Activated CD4-positive, alpha-beta memory T cell treated with anti-CD3 and anti-CD28 coated beads, Interleukin-2, amount 10 ng/mL, durations not matched to agents 7 days and 5 days (primary cell): ENCODE results near the gene TNNT2. TPM values are rescaled to one million over a fixed set of nuclear protein-coding genes. Genes with fewer than 3 reads are reported as not detected.

Experiments used
- CTCF ChIA-PET: fragments of 350-600 bp; sonication (Branson Sonifier 250); formaldehyde crosslinking; loops from one replicate; lab custom pipeline; 2021; ENCODE audit warnings: antibody characterized with exemption, inconsistent platforms; lab: Charles Lee
- POLR2A ChIA-PET: fragments of 350-600 bp; sonication (Branson Sonifier 250); formaldehyde crosslinking; loops from one replicate; lab custom pipeline; 2021; ENCODE audit warnings: antibody characterized with exemption; lab: Charles Lee
- DNase-seq: peaks from one replicate; pipeline ENCODE4 v3.0.0-alpha.2; 2020
- H3K27ac Mint-ChIP-seq: one replicate; pipeline ENCODE4 v1.8.0; 2021; ENCODE audit warnings: mild to moderate bottlenecking, mixed read lengths
- H3K27me3 Mint-ChIP-seq: one replicate; pipeline ENCODE4 v1.8.0; 2021; ENCODE audit warnings: mixed read lengths
- H3K36me3 Mint-ChIP-seq: one replicate; pipeline ENCODE4 v1.8.0; 2021; ENCODE audit warnings: low read depth, mixed read lengths
- H3K4me1 Mint-ChIP-seq: one replicate; pipeline ENCODE4 v1.8.0; 2021; ENCODE audit warnings: mixed read lengths
- H3K4me3 Mint-ChIP-seq: one replicate; pipeline ENCODE4 v1.8.0; 2021; ENCODE audit warnings: mild to moderate bottlenecking, mixed read lengths
- H3K9me3 Mint-ChIP-seq: one replicate; pipeline ENCODE4 v1.8.0; 2021; ENCODE audit warnings: mixed read lengths
- total RNA-seq, 2 experiments: library from RNA; stranded (reverse); gene quantifications; one replicate each; pipeline ENCODE4 v1.2.3, GENCODE V29; 2021

The TNNT2 gene
- not detected for total RNA-seq

DNA sequence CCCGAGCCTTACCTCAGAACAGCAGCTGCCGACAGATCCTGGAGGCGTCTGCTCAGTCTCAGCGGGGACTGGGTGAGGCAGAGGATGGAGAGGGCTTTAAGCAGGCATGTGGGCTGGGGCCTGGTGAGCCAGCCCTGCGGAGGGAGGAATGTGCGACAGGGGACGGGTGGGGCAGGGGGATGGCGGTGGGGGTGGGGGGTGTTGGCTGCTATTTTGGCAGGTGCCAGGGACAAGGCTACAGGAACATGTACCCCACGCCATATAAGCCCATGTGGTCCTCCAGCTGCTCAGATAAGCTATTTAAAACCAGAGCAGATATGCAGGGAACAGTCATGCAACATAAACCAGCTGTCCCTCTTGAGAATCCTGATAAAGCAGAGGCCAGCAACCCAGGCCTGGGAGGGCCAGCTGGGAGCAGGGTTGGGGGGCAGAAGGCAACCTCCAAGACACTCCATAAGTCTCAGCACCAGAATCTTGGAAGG lies at the start of gene TNNT2:
Gene TNNT2 (minus strand): TSS at position 70 of the 482 bp plus-strand sequence. CDS start 4,426 bp downstream, outside the sequence.
- Mint-ChIP-seq H3K27ac (no peak within 1 kb of the TSS), H3K27me3 (peaks cover 9% of the 10 kb centered on the region), H3K36me3 (no peaks in the 10 kb centered on the region), H3K4me3 (no peak within 1 kb of the TSS), H3K9me3 (no peaks in the 10 kb centered on the region), H3K4me1 (no peaks in the 10 kb centered on the region)
- no peak for DNase-seq
- ChIA-PET POLR2A (no interaction called here), CTCF (no interaction called here)

DNA sequence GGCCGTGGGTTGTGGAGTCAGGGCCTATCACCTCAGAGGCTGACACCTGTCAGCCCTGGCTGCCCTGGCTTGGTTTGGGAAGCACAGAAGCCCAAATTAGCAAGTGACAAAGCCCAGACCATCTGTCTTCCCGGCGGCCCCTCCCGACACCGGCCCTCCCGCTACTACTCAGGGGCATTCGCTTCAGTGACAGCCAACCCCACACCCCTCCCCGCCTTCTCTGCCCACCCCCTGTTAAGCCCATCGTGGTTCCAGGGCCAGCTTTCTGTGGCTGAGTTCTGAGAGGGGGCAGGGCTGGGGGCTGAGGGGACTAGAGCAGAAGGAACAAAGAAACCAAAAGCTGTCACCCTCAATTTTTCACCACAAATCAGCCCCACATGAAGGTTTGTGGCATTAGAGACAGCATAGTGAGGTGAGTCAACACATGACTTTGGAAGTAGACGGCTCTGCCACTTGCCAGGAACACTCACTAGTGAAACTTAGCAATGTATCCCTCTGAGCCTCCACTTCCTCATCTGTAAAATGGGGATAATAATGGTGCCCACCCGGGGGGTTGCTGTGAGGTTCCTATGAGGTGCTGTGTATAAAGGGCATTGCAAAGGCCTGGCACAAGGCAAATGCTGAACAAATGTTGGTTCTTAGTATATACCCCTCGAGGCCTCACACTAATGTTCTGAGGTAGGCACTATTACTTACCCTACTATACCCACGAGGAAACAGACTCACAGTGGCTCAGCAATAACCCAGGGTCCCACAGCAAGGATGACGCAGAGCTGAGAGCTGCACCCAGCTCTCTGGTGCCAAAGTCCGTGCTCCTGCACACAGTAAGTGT lies 49.2 kb upstream of the TNNT2 start:
- Mint-ChIP-seq H3K4me1 (no peaks in the 10 kb centered on the region), H3K4me3 (no peak overlapping the region), H3K36me3 (no peaks in the 10 kb centered on the region), H3K27me3 (peaks cover 11% of the 10 kb centered on the region), H3K9me3 (no peaks in the 10 kb centered on the region), H3K27ac (no peak overlapping the region)
- POLR2A ChIA-PET = no interaction called here
- no peak for DNase-seq
- CTCF ChIA-PET = interaction anchor here (1.6 kb wide), 1 partner anchor 9 kb away, joined by 3 read pairs; no protein-coding TSS in a partner anchor

DNA sequence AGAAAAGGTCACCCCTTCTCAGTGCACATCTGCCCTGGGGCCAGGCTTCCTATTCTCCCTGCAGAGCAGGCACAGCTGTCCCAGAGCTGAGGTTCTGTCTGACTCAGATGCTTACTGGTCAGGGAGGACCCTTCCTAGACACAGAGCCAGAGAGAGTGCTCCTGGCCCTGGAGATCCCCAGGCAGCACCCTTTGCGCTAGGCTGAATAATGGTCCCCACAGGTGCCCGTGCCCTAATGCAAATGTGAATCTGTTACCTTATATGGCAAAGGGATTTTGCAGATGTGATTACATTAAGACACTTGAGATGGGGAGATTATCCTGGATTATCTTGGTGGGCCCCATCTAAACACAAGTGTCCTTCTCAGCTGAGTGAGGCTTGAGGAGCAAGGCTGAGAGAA lies 46.7 kb upstream of the TNNT2 start:
- no peak for DNase-seq
- Mint-ChIP-seq H3K4me1 (no peaks in the 10 kb centered on the region), H3K9me3 (no peaks in the 10 kb centered on the region), H3K36me3 (no peaks in the 10 kb centered on the region), H3K27me3 (peaks cover 5% of the 10 kb centered on the region), H3K4me3 (no peak overlapping the region), H3K27ac (no peak overlapping the region)
- CTCF ChIA-PET = interaction anchor here (1.1 kb wide), 1 partner anchor 11 kb away, joined by 3 read pairs; no protein-coding TSS in a partner anchor
- POLR2A ChIA-PET = no interaction called here

DNA sequence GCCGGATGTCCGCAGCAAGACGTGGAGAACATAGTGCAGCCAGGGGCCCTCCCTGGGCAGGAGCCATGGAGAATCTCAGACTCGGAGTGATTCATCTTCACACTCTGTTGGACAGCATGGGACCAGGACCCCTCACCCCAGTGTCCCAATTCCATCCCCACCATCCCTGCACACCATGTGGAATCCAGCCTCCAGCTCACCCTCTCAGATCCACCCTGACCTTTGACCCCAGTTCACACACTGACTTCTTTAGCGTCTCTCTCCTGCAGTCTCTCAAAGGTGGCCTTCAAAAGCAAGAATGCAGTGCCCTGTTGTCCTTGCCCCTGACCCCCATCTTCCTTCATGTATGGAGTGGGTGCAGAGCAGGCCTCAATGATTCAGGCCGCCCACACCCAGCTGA lies 46.2 kb upstream of the TNNT2 start:
- no peaks in the 10 kb centered on the region for H3K4me1 Mint-ChIP-seq
- H3K27ac Mint-ChIP-seq = no peak overlapping the region
- POLR2A ChIA-PET = no interaction called here
- no peaks in the 10 kb centered on the region for H3K9me3 Mint-ChIP-seq
- CTCF ChIA-PET = interaction anchor here (1.1 kb wide), 1 partner anchor 12 kb away, joined by 3 read pairs; no protein-coding TSS in a partner anchor
- H3K27me3 Mint-ChIP-seq = peaks cover 5% of the 10 kb centered on the region
- no peak for DNase-seq
- H3K4me3 Mint-ChIP-seq = no peak overlapping the region
- H3K36me3 Mint-ChIP-seq = no peaks in the 10 kb centered on the region

DNA sequence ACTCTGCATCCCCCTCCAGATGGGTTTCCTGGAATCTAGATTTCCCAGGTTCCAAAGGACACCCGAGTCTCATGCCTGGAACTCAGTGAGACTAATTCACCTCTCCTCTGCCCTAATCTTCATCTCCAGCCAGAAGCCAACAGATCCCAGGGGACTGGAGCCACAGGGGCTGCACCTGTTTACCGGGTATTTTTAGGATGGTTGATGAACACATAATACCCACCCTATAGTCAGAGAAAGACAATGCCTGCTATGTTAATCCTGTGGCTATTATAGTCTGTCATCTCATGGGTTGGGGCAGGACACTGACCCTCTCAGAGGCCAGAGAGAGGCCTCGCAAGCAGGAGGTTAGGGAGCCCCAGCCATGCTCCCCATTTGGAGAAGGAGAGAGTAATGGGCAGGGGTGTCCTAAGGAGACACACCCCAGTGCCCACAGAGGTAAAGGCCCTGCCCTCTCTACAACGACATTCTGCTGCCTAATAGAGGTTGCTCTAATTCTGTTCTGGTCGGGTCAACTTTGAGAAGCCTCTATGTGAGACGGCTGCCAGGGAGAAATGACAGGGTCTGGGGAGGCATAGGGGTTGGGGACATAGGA lies 45.1 kb upstream of the TNNT2 start:
- ChIA-PET POLR2A (no interaction called here), CTCF (no interaction called here)
- H3K4me3 Mint-ChIP-seq = no peak overlapping the region
- no peak overlapping the region for H3K27ac Mint-ChIP-seq
- peaks cover 9% of the 10 kb centered on the region for H3K27me3 Mint-ChIP-seq
- H3K4me1 Mint-ChIP-seq = no peaks in the 10 kb centered on the region
- DNase-seq = no peak
- H3K9me3 Mint-ChIP-seq = no peaks in the 10 kb centered on the region
- H3K36me3 Mint-ChIP-seq = no peaks in the 10 kb centered on the region

DNA sequence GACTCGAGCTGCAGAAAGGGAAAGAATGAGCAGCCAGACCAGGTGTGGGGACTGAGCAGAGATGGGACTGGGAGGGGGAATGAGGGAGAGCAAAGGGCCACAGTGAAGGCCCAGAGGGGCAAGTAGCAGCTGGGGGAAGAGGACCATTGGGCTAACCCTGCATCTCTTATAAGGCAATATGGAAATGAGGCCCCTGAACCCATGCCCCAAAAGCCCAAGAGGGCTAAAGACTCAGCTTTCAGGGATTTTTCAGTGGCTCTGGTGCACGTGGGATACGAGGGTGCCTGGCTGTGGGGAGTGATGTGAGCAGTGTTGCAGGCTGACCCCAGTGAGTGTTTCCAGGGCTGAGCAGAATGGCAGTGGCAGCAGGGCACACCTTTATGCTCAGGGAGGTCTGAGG lies 44.5 kb upstream of the TNNT2 start:
- no peak for DNase-seq
- CTCF ChIA-PET = interaction anchor here (0.7 kb wide), 1 partner anchor 13 kb away, joined by 3 read pairs; no protein-coding TSS in a partner anchor
- no peaks in the 10 kb centered on the region for H3K36me3 Mint-ChIP-seq
- H3K4me3 Mint-ChIP-seq = no peak overlapping the region
- H3K27ac Mint-ChIP-seq = no peak overlapping the region
- no peaks in the 10 kb centered on the region for H3K9me3 Mint-ChIP-seq
- H3K27me3 Mint-ChIP-seq = peaks cover 14% of the 10 kb centered on the region
- H3K4me1 Mint-ChIP-seq = no peaks in the 10 kb centered on the region
- POLR2A ChIA-PET = no interaction called here

DNA sequence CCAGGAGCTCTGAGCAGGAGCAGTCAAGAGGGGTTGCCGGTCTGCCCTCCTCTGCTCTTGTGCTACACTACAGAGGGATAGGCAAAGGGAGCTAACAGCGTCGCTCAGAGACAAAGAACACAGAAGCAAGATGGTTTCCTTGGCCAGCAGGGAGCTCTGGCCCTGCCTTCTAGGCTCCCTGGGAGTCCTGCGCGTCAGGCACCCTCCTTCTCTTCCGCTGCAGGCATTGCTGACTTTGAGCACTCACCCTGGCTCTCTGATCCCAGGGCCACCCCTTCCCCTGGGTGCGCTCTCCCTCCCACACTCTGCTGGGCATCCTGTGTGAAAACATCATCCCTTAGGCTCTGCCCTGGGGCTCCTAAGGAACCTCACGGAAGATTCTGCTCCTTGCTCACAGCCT lies 43.6 kb upstream of the TNNT2 start:
- Mint-ChIP-seq H3K27ac (no peak overlapping the region), H3K4me1 (no peaks in the 10 kb centered on the region), H3K9me3 (no peaks in the 10 kb centered on the region), H3K27me3 (peaks cover 21% of the 10 kb centered on the region), H3K36me3 (no peaks in the 10 kb centered on the region), H3K4me3 (no peak overlapping the region)
- ChIA-PET POLR2A (no interaction called here), CTCF (no interaction called here)
- no peak for DNase-seq

DNA sequence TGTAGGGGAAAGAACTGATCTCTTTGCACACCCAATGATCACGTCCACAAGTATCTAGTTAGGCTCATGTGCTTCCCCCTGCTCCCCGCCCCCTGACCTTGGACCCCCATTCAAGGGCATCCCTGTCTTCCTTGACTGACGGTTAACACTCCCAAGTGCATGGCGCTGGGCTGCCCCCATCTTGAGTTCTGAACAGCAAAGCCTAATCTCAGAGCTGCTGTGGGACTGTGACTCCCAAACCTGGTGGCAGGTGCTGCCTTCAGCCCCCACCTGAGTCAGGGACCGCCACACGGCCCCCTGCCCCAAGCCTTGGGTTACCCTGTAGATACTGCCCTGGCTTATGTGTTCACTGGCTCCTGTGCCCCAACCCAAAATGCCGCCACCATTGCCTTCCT lies 43.1 kb upstream of the TNNT2 start:
- Mint-ChIP-seq H3K4me3 (no peak overlapping the region), H3K27ac (no peak overlapping the region), H3K36me3 (no peaks in the 10 kb centered on the region), H3K4me1 (no peaks in the 10 kb centered on the region), H3K27me3 (peaks cover 21% of the 10 kb centered on the region), H3K9me3 (no peaks in the 10 kb centered on the region)
- ChIA-PET POLR2A (no interaction called here), CTCF (no interaction called here)
- DNase-seq = no peak

DNA sequence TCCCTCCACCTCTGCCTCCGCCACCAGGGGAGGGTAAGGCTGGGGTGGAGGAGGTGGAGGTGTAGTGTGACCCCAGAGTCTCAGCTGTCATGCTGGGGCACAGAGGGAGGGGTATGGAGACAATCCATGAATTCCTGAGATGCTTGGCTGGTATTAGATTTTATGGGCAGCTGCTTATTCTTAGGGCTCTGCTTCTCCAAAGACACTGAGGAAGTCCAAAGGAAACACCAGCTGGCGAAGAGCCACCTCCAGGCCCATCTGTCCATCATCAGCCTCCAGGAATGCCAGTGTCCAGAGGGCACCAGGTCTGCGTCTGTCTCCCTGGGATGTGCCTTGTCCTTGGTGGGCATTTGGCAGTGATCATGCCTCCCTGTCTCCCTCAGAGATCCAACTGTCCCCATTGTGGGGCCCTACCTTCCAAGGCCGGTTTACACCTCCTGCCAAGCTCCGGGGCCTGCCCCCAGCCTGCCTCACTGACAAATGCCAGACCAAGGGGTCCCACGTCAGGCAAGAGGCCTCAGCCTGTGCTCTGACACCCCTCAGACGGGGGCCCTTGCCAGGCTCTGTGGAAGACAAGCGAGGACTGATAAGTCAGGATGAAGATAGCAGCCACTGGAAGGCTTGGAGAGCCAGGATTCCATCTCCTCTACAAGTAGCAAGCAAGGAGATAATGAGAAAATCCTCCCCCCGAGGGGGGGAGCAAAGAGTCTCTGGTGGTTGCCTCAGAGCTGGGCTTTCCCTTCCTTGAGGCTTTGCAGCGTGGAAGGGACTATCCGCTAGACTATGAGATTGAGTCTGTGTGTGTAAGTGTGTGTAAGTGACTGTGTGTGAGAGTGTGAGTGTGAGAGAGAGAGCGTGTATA lies 42.5 kb upstream of the TNNT2 start:
- Mint-ChIP-seq H3K36me3 (no peaks in the 10 kb centered on the region), H3K4me3 (no peak overlapping the region), H3K9me3 (no peaks in the 10 kb centered on the region), H3K27ac (no peak overlapping the region), H3K4me1 (no peaks in the 10 kb centered on the region), H3K27me3 (peaks cover 23% of the 10 kb centered on the region)
- POLR2A ChIA-PET = no interaction called here
- DNase-seq = no peak
- CTCF ChIA-PET = no interaction called here

DNA sequence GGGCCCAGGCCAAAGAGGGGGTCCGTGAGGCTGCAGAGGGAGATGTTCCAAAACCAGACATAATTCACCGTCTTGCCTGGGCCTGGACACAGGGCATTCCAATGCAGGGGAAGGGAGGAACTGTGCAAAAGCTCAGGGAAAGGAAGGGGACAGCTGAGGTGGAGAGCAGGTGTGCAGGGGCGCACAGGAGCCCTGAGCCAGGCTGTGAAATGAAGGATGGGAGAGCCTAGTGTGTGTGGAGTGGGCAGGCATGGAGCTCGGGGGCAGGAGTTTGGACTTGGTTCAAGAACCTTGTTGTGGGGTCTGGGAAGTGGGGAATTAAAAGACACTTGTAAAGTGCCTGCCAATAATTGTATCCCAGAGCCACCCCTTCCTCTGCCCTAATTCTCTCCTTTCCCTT lies 41.8 kb upstream of the TNNT2 start:
- no peaks in the 10 kb centered on the region for H3K4me1 Mint-ChIP-seq
- no peaks in the 10 kb centered on the region for H3K36me3 Mint-ChIP-seq
- POLR2A ChIA-PET = no interaction called here
- CTCF ChIA-PET = no interaction called here
- H3K27me3 Mint-ChIP-seq = peaks cover 23% of the 10 kb centered on the region
- no peaks in the 10 kb centered on the region for H3K9me3 Mint-ChIP-seq
- H3K27ac Mint-ChIP-seq = no peak overlapping the region
- no peak overlapping the region for H3K4me3 Mint-ChIP-seq
- DNase-seq = no peak

DNA sequence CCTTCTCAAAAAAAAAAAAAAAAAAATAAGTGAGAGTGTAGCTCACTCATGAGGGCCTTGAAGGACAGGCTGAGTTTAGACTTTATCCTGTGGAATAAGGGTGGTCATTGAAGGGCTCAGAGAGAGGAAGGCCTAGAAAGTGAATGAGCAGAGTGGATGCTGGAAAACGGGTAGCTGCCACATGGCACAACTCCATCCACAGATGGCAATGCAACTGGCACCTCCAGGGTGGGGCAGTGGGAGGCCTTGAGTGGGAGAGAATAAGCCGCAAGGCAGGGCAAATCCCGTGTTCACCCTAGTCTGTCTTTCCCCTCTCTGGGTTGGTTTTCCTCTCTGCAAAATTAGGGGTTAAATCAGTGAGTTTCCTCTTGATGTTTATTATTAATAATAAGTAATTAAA lies 41.0 kb upstream of the TNNT2 start:
- ChIA-PET CTCF (interaction anchor here (0.7 to 1.5 kb wide), 4 partner anchors 10 to 130 kb away, joined by 3 to 8 read pairs (median 8); no protein-coding TSS in a partner anchor), POLR2A (no interaction called here)
- Mint-ChIP-seq H3K36me3 (no peaks in the 10 kb centered on the region), H3K4me1 (no peaks in the 10 kb centered on the region), H3K27ac (no peak overlapping the region), H3K4me3 (no peak overlapping the region), H3K9me3 (no peaks in the 10 kb centered on the region), H3K27me3 (peaks cover 23% of the 10 kb centered on the region)
- DNase-seq = no peak

DNA sequence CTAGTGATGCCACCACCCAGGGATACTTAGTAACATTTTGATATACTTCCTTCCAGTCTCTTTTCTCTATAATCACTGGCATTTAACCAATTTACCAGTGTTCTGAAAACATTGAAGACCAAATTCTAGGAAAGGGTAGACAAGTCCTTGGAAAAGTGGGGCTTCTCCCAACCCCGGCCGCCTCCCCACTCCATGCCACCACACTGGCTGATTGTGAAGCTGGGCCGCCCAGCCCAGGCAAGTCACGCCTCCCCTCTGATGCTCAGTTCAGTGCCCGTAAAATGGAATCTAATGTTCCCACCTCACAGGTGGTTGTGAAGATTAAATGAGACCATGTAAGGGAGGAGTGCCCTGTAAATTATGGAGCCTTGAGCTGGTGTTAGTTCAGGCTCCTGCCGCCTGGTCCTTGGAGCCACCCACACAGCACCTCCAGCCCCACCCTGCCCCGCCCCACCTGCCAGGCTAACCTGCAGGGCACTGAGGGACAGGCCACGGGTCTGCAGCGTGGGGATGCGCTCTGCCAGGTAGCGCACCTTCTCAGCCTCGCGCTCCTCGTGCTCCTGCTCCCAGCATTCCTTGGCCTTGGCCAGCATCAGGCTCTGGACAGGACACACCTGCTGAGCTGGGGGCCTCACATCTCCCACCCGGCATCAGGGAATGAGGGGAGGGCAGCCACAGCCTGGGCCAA lies 36.7 kb upstream of the TNNT2 start:
- no peaks in the 10 kb centered on the region for H3K36me3 Mint-ChIP-seq
- H3K4me3 Mint-ChIP-seq = no peak overlapping the region
- H3K27ac Mint-ChIP-seq = no peak overlapping the region
- no peaks in the 10 kb centered on the region for H3K4me1 Mint-ChIP-seq
- peaks cover 21% of the 10 kb centered on the region for H3K27me3 Mint-ChIP-seq
- no peaks in the 10 kb centered on the region for H3K9me3 Mint-ChIP-seq
- ChIA-PET POLR2A (no interaction called here), CTCF (no interaction called here)
- no peak for DNase-seq
